Calu3 (cell line): ENCODE data around the gene NBAS. TPM values are rescaled to one million over a fixed set of nuclear protein-coding genes. Genes with fewer than 3 reads are reported as not detected.
"Not testable (repeated sequence)": the region's sequence is repeated elsewhere in the genome, so short reads cannot be mapped to it uniquely, and the experiment has no call there.

Source experiments
- BruUV-seq: library from RNA; stranded (reverse); fragments of 400-500 nt; replicated peaks from 2 replicates; lab custom pipeline; 2021; lab: Mats Ljungman, UMichigan
- CTCF ChIA-PET: fragments of 300-600 bp; sonication (Branson Sonifier 250); formaldehyde crosslinking; loops from one replicate; lab custom pipeline; 2022; ENCODE audit warnings: antibody characterized with exemption; lab: Charles Lee
- DNase-seq: peaks from one replicate; pipeline ENCODE4 v3.0.0; 2022
- H3K27ac Mint-ChIP-seq: one replicate; pipeline ENCODE4 v1.8.0; 2022; ENCODE audit warnings: mixed read lengths; ENCODE audit not compliant: unreplicated experiment
- H3K27me3 Mint-ChIP-seq: one replicate; pipeline ENCODE4 v1.8.0; 2022; ENCODE audit warnings: mixed read lengths; ENCODE audit not compliant: unreplicated experiment
- H3K36me3 Mint-ChIP-seq: one replicate; pipeline ENCODE4 v1.8.0; 2022; ENCODE audit warnings: mild to moderate bottlenecking, moderate library complexity, mixed read lengths; ENCODE audit not compliant: insufficient read depth, unreplicated experiment
- H3K4me1 Mint-ChIP-seq: one replicate; pipeline ENCODE4 v1.8.0; 2022; ENCODE audit warnings: mild to moderate bottlenecking, low read depth, mixed read lengths; ENCODE audit not compliant: unreplicated experiment
- H3K4me3 Mint-ChIP-seq: one replicate; pipeline ENCODE4 v1.8.0; 2022; ENCODE audit warnings: mild to moderate bottlenecking, low read depth, moderate library complexity, mixed read lengths; ENCODE audit not compliant: unreplicated experiment
- H3K9me3 Mint-ChIP-seq: one replicate; pipeline ENCODE4 v1.8.0; 2022; ENCODE audit warnings: low read depth, mixed read lengths; ENCODE audit not compliant: unreplicated experiment
- CTCF ChIP-seq: fragments of 200-600 bp; IDR thresholded peaks from one replicate; pipeline ENCODE4 v1.8.0; 2022; ENCODE audit warnings: antibody characterized with exemption; ENCODE audit not compliant: unreplicated experiment
- intact Hi-C: fragments of 100-400 bp; cut with micrococcal nuclease; formaldehyde crosslinking; loops from one replicate; pipeline ENCODE4 v1.10.0; 2022; ENCODE audit not compliant: unreplicated experiment
- total RNA-seq: library from RNA; stranded (reverse); gene quantifications from 2 replicates; pipeline ENCODE4 v1.2.3, GENCODE V29; 2022

Gene NBAS
- total RNA-seq, 1 experiment from 2014 or later = 30.4 TPM

- DNase-seq = no peak
- Mint-ChIP-seq H3K4me3 (no peak overlapping the region), H3K9me3 (no peaks in the 10 kb centered on the region), H3K27ac (no peak overlapping the region), H3K4me1 (no peaks in the 10 kb centered on the region), H3K27me3 (no peaks in the 10 kb centered on the region), H3K36me3 (no peaks in the 10 kb centered on the region)
- CTCF ChIA-PET = no interaction called here
- no TSS peak for BruUV-seq
- TF ChIP-seq CTCF = no peak
- intact Hi-C loops = no loop called here
Measured at GRCh38 chr2:15262792-15263191, 298.3 kb downstream of the NBAS start.

- CTCF ChIA-PET = no interaction called here
- intact Hi-C loops = no loop called here
- H3K9me3 Mint-ChIP-seq = no peaks in the 10 kb centered on the region
Measured at GRCh38 chr2:15260835-15261234, 300.3 kb downstream of the NBAS start.

GRCh38 chr2:15260196-15260595 is 300.9 kb downstream of the NBAS start:
- intact Hi-C loops = no loop called here
- no peaks in the 10 kb centered on the region for H3K27me3 Mint-ChIP-seq
- BruUV-seq = no TSS peak
- H3K9me3 Mint-ChIP-seq = no peaks in the 10 kb centered on the region
- H3K27ac Mint-ChIP-seq = no peak overlapping the region
- DNase-seq = no peak
- no peaks in the 10 kb centered on the region for H3K4me1 Mint-ChIP-seq
- H3K4me3 Mint-ChIP-seq = no peak overlapping the region
- no peak for TF ChIP-seq CTCF
- CTCF ChIA-PET = no interaction called here
- H3K36me3 Mint-ChIP-seq = no peaks in the 10 kb centered on the region

More at GRCh38 chr2:15260835-15261234, 300.3 kb downstream of the NBAS start:
- no peak for TF ChIP-seq CTCF
- Mint-ChIP-seq H3K27me3 (no peaks in the 10 kb centered on the region), H3K27ac (no peak overlapping the region), H3K36me3 (no peaks in the 10 kb centered on the region), H3K4me1 (no peaks in the 10 kb centered on the region), H3K4me3 (no peak overlapping the region)
- BruUV-seq = no TSS peak
- DNase-seq = no peak

- Mint-ChIP-seq H3K27ac (no peak overlapping the region), H3K4me3 (no peak overlapping the region), H3K36me3 (no peaks in the 10 kb centered on the region), H3K4me1 (no peaks in the 10 kb centered on the region), H3K9me3 (no peaks in the 10 kb centered on the region), H3K27me3 (no peaks in the 10 kb centered on the region)
- no TSS peak for BruUV-seq
- TF ChIP-seq CTCF = no peak
- DNase-seq = no peak
- CTCF ChIA-PET = interaction anchor here (0.6 kb wide), 1 partner anchor 885 kb away, joined by 4 read pairs; no protein-coding TSS in a partner anchor
- intact Hi-C loops = no loop called here
Measured at GRCh38 chr2:15259356-15259756, 301.8 kb downstream of the NBAS start.

- BruUV-seq, DNase-seq, H3K36me3 Mint-ChIP-seq, H3K27me3 Mint-ChIP-seq, intact Hi-C loops, H3K4me1 Mint-ChIP-seq, CTCF ChIA-PET, H3K4me3 Mint-ChIP-seq, H3K9me3 Mint-ChIP-seq, H3K27ac Mint-ChIP-seq: not testable (repeated sequence)
Measured at GRCh38 chr2:15258385-15258784, 302.7 kb downstream of the NBAS start.
